Cerebellar nuclear complex (tissue), 1 donor: ENCODE results near the gene CDC14A.
"Not testable (repeated sequence)": the region's sequence is repeated elsewhere in the genome, so short reads cannot be mapped to it uniquely, and the experiment has no call there.

Experiments used
- DNase-seq, 2 experiments: peaks; one replicate each; lab custom pipeline; 2025; lab: John Stamatoyannopoulos, UW

Gene CDC14A

DNA sequence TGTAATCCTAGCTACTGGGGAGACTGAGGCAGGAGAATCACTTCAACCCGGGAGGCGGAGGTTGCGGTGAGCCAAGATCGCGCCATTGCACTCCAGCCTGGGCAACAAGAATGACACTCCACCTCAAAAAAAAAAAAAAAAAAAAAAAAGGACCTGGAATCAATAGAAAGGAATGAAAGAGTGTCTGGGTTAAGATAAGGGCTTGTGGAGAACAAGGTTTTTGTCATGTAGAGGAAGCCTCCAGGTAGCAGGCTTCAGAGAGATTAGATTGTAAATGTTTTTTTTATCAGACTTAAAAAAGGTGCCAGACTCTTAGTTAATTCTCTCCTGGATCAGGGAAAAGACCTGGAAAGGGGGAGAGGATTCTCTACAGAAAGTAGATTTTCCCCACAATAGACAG, 14.4 kb upstream of the CDC14A start:
- not testable (repeated sequence) for DNase-seq

DNA sequence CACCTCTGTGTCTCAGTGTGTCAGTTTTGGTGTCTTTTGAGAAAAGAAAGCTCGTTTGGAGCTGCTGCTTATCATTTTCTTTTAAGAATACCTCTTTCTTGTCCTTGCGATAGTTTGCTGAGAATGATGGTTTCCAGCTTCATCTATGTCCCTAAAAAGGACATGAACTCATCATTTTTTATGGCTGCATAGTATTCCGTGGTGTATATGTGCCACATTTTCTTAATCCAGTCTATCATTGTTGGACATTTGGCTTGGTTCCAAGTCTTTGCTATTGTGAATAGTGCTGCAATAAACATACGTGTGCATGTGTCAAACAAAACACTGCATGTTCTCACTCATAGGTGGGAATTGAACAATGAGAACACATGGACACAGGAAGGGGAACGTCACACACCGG, 12.6 kb upstream of the CDC14A start:
- DNase-seq, result not testable (repeated sequence)

DNA sequence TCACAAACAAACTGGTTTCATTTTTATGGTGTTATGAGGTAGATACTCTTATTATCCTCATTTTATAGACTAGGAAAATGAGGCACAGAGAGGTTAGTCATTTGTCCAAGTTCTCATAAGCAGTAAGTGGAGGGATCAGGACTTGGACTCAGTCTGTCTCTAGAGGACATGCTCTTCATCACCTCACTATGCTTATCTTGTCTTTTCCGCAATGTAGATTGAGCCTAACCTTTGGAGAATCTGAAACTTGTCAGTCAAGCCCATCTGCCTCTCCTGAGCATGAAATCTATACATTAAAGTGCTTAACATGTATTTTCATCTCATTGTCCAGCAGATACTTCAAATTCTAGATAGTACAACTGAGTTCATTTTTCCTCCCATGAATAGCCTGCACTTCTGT, 11.8 kb upstream of the CDC14A start:
- no peak for DNase-seq

DNA sequence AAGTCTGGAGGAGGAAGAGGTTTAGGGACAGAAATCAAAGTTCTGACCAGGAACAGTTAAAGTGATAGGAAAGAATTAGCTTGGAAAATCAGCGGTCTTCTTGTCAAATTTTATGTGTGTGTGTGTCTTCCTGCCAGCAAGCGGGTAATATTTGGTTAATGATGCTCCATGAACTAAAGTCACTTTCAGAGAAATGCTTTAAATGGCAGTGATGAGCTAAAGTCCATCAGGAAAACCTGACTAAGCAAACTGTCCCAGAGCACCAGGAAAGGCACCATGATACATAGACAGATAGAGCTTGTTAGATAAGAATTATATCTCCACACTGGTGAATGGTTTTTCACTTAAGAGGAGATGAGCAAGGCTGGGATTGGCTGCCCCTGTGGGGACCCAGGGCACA, 10.0 kb upstream of the CDC14A start:
- no peak for DNase-seq

DNA sequence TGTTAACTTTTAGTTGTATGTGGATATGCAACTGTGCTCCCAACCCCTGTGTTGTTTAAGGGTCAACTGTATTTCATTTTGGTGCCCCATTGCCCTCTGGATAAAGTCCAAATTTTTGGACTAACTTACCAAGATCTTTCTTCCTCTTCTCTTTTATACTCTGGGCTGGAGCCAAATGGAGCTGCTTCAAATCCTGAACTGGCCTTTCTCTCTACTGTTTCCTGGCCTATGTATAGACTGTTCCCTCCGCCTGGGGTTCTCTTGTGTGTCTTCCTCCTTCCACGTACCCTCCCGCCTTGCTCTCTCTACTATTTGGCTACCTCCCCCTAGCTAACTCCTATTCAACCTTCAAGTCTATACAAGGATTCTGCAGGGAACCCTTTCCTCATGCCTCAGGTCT, 8.4 kb upstream of the CDC14A start:
- DNase-seq, result no peak

DNA sequence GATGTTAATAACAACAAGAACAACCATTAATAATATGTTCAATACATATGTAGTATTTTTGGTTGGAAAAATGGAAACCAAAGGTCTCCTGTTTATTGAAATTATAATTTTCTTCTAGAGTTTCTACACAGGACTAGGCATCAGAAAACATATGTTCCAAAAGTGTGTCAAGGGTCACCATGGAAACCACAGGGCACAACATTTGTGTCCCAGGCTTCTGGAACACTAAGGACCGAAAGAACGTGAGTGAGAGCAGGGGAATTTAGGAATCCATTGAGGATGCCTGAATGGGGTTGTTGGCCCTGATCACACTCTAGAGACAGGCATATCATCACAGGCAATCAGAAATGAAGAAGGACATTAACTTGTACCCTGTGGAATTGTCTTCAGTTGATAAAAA, 7.5 kb upstream of the CDC14A start:
- no peak for DNase-seq

DNA sequence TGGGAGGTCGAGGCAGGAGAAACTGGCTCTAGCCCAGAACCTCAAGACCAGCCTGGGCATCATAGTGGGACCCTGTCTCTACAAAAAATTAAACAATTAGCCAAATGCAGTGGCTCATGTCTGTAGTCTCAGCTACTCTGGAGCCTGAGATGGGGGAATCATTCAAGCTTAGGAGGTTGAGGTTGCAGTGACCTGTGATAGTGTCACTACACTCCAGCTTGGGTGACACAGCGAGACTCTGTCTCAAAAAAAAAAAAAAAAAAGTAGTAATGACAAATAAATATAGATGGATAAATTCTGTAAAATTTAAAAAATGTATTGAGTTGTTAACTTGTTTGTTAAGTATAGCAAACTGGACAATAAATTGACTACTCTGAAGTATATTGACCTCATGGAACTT, 5.9 kb upstream of the CDC14A start:
- no peak for DNase-seq

DNA sequence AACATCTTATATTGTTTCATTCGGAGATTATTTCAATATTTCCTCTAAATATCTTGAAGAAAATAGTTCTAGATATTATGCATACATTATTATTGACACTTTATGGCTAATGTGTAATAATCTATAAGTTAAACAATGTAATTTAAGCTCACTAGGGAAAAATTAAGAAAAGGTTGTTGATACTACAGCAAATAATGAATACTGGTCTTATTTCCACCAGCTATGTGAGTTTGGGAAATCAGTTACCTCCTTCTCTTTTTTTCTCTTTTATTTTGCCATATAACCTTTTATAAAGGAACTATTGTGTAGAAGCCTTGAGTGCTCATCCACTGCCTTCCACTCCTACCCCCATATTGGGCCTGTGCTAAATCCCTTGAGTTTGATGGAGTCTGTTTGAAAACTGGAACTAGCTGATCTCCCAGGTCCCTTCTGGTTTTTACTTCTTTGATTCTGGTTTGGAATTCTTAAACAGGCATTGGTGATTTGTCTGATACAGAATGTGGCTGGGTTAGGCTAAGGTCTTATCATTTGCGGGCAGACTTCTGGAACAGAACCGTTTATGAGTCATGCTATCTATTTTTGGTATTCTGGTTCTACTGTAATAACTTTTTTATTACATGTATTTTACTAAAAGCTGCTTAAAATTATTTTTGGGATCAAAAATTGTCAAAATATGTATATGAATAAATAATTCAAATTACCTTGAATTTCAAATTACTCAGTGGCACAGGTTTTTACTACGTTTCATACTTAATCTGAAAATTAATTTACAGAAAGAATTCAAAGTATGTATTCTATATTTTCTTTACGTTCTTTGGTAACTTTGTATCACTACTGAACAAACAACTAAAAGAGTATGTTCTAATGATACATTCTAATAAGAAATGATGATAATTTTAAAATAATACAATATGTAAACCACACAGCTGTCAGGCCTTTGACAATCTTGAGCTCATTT, 5.0 kb upstream of the CDC14A start:
- DNase-seq, result no peak

DNA sequence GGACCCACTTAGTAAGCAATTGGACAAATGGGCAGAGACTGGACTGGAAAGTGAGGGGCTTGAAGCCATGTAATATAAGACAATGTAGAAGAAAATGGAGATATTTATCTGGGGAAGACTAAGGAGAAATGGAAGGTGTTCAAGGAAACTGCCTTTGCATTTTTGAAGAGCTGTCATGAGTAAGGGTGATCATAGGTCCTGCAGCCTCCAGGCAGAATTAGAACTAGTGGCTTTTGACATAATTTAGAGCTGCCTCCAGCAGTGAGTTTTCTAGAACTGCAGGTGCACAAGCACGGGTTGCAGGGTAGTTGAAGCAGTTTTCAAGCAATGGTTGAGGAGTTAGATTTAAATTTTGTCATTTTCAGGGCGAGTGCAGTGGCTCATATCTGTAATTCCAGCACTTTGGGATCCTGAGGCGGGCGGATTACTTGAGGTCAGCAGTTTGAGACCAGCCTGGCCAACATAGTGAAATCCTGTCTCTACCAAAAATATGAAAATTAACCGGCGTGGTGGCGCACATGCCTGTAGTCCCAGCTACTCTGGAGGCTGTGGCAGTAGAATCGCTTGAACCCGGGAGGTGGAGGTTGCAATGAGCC, 3.7 kb upstream of the CDC14A start:
- DNase-seq, result no peak

DNA sequence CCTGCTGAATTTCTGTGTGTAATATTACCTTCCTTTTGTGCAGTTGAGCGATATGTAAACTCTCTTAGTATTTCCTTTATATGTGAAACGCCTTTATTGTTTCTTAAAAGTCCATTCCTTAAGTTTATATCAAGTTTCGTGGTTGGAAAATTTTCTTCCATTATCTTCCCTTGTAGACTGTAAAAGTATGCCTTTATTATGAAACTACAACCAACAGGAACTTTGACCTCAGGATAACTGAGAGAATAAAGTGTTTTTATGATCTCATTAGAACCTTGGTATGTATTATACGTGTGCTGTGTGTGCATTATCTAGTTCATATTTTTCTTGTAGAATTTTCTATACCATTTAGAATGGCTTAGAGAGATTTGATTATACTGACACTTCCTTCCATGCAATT, 3.1 kb upstream of the CDC14A start:
- DNase-seq, result no peak

DNA sequence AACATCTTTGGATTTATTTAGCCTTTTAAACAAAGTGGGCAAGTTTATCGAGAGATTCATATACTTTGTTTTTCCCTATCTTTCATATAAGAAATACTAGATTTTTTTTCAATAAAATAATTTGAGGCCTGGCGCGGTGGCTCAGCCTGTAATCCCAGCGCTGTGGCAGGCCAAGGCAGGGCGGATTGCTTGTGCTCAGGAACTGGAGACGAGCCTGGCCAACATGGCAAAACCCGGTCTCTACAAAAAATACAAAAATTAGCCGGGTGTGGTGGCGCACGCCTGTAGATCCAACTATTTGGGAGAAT, 1.6 kb upstream of the CDC14A start:
- no peak for DNase-seq

DNA sequence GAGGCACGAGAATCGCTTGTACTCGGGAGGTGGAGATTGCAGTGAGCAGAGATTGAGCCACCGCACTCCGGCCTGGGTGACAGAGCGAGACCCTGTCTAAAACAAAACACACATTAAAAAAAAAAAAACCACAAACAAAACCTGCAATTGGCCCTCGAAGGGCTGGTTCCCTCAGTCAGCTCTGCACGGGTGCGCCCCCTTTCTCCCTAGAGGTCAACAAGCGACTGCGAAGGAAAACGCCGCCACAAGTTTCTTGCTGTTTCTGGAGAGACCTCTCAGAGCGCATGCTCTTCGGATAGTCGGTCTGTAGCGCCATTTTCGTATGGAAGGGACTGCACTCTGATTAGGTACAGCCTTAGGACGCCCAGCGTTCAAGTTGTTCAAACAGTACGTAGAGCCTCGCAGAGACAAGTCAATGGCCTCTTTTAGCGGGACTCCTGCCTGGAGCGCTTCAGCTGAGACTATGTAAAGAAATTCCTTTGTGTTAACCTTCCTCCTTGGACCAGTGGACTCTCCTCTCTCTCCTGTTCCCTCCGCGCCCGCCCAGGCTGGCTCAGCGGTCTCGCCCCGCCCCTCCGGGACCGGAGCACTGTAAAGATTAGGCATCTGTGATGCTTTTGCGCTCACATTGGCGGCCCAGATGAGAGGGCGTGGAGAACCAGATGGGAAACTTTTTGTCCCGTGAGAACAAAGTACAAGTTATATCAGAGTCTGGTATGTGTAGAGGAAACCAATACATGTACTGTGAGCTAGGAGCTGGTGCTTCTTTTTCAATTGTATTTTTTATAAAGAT, 1.0 kb upstream of the CDC14A start:
- DNase-seq, result no peak

DNA sequence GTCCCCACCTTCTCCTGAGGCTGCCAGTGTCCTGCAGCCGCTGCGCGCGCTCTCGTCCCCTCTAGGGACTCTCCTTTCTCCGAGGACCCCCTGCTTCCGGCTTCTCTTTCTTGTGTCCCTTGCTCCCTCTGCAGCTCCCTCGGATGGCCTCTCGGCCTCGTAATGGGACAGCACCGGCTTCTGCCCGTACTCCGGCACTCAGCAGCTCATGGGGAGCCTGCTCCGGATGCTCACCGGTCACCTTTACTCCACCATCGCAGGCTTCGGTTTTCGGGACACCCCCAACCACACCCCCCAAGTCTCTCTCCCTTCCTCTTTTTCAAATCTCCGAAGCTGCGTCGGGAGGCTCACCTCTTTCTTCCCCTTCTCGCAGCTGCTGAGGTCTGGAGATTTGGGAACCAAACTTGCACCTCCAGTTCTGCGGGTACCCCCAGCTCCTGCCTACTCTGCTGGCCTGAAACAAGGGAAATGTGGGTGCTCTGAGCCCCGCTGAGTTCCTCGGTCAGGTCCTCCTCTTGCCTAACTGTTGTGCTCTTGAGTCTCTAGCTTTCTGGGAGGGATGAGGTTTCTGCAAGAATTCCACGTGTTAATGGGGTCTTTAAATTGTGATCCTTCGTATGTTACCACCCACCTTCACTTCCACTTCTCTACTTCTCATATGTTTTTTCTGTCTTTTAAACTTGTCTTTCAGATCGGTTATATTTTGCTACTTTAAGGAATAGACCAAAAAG, 930 bp downstream of the CDC14A start:
- no peak for DNase-seq

DNA sequence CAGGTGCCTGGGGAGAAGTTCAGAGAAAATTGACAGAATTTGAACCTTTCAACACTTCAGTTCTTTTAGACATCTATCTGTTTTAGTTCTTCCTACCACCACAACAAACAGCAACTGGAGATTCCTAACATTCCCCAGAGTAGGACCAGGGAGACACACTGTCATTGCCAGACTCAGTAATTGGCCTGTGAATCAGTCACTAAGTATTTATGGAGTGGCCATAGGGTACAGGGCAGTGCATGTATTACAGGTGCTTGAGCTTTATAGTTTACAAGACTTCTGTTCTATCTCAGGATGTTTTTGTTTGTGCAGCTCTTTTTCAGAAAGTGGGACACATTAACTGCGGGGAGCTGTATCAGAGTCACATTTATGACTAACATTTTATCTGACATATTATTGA, 1.7 kb downstream of the CDC14A start:
- DNase-seq, result no peak

DNA sequence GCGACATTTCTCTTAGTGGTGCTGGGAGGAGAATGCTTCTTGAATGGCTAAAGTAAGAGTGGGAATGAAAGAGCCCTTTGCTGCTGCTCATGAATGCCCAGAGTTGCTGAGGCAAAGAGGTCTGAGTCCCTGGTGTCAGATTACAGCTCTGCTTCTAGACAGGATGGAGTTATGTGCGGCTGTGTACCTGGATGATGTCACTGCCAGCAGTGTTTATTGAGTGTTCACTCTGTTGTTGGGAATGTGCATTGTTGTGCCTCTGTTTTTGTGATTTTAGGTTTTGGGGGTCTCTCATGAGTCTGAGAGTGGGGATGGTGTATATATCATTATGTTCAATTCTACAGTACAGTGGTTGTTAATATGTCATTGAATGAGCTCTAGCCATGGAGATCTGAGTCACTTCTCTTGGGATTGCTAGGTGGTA, 2.7 kb downstream of the CDC14A start:
- DNase-seq, result no peak

DNA sequence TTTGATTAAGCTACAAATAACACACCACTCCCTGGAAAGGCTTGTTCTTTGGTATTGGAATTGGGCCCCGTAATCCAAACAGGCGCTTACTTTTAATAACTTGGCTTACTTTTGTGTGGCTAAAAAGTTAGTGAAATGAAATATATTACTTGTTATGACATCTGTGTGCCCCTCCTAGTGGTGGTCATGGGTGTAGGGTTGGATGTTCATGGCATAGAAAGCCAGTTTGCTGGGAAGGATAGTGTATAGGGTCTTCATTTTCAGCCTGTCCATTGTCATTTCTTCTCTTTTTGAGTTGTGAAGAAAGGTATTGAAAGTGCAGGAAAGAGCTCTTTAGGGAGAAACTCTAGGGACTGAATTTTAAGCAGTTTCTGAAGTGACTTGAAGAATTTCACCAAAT, 5.9 kb downstream of the CDC14A start:
- no peak for DNase-seq

DNA sequence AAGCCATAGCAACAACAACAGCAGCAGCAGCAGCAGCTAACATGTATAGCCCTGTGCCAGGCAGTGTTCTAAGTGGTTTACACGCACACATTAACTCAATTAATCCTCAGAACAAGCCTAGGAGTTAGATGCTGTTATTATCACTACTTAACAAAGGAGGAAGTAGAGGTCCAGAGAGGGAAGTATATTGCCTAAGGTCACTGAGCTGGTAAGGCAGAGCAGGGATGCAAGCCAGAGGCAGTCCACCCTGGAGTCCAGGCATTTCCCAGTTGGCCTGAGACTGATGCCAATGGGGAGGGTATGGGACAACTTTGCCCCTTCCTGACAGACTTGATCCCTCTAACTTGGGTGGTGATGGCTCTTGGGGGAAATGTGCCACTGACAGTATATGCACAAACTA, 6.8 kb downstream of the CDC14A start:
- no peak for DNase-seq

DNA sequence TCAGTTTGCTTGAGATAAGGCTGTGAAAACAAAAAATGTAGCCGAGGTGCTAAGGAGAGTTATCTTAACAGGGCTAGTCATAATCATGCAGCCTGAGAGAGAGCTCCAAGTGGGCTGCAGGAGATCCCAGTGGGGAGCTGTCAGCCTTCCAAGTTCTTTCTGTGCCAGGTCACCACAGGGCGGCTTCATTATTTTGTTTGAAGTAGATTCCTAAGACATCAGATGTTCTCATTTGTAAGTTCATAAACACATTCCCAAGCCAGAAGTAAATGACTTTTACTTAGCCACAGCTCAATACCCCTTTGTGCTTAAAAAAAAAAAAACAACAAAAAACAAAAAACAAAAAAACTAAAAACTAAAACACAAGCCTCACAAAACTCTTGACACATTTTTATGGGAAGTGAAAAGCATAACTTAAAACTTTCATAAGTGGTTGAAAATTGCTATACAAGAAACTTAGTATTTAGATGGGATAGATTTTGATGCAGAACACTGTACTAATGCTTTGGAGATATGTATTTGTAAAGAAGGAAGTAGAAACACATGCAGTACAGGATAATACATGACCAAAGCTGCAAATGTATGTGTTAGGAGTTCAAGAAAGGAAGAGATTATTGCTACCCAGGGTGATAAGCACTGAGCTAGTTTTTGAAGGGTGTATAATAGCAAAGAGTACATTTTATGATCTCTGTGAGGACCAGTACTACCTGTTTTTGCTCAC, 8.6 kb downstream of the CDC14A start:
- DNase-seq, result no peak

DNA sequence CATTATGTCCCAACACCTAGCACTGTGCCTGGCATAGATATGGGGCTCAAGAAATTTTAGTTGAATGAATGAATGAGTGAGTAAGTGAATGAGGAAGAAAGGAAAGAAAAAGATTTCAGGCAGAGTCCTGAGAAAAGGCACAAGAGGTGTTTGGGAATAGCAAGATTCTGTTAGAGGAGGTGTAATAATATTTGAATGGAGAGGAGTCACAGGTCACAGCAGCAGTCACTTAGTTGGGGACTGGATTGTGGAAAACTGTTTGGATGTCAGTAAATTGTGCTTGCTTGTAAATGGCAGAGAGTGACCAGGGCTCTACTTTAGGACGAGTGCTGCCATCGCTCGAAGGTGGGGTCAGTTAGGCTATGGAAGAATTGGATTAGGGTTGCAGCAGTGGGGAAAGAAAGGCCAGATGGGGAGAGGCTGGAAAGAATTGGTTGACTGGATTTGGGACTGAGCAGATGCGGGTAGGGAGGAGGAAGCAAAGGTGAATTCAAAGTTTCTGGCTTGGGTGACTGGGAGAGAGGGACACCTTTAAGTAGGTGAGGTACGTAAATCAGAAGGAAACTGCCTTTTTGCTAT, 9.3 kb downstream of the CDC14A start:
- no peak for DNase-seq

DNA sequence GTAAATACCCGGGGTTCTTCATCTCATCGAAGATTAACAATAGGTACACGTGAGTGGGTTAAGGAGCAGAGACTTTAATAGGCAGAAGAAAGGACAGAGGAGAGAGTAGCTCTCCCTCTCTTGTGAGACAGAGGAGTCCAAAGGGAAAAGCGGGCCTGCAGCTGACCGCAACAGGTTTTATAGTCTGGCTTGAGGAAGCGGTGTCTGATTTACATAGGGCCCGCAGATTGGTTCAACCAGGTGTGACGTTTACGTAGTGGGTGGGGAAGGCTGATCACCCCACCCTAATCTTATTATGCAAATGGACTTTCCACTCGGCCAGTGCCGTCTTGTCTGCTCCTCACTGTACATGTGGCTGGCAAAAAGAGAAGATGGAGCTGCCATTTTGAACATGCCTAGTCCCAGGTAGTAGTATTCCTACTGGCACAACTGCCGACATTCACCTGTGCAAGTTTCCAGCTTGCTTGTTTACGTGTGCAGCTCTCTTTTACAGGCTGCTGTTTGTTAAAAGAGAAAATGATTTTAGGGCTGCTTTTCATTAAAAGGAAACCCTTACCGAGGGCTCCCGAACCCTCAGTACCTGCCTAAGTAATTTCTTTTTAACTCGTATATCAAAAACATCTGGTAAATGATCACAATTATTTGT, 10.6 kb downstream of the CDC14A start:
- DNase-seq, result no peak

DNA sequence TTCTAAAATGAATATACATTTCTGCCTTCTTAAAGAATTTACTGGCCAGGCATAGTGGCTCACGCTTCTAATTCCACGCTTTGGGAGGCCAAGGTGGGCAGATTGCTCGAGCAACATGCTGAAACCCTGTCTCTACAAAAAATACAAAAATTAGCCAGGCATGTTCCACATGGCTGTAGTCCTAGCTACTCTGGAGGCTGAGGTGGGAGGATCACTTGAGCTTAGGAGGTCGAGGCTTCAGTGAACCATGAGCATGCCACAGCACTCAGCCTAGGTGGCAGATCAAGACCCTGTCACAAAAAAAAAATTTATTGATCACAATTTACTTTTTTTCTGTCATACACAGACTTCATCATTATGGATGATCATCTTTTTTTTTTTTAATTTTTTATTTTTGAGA, 11.5 kb downstream of the CDC14A start:
- no peak for DNase-seq
